ENCODE results near the gene YES1.

DNA sequence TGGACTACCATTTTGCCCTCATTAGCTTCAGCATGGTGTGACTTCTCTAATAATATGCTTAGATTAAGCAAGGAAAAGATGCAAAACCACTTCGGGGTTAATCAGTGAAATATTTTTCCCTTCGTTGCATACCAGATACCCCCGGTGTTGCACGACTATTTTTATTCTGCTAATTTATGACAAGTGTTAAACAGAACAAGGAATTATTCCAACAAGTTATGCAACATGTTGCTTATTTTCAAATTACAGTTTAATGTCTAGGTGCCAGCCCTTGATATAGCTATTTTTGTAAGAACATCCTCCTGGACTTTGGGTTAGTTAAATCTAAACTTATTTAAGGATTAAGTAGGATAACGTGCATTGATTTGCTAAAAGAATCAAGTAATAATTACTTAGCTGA is 138.3 kb downstream of the YES1 start:
- no peak for TF ChIP-seq POLR2A (IDR thresholded peaks at IDR 0.05)
- TF ChIP-seq, protein P1, sequence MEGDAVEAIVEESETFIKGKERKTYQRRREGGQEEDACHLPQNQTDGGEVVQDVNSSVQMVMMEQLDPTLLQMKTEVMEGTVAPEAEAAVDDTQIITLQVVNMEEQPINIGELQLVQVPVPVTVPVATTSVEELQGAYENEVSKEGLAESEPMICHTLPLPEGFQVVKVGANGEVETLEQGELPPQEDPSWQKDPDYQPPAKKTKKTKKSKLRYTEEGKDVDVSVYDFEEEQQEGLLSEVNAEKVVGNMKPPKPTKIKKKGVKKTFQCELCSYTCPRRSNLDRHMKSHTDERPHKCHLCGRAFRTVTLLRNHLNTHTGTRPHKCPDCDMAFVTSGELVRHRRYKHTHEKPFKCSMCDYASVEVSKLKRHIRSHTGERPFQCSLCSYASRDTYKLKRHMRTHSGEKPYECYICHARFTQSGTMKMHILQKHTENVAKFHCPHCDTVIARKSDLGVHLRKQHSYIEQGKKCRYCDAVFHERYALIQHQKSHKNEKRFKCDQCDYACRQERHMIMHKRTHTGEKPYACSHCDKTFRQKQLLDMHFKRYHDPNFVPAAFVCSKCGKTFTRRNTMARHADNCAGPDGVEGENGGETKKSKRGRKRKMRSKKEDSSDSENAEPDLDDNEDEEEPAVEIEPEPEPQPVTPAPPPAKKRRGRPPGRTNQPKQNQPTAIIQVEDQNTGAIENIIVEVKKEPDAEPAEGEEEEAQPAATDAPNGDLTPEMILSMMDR (IDR thresholded peaks at IDR 0.05 in 4 of 5, conservative IDR thresholded peaks at IDR 0.05 in 1 of 5) = no peak

Data from gastrocnemius medialis (tissue), 4 donors.